Measurements from ENCODE around the gene RAB11FIP4.

The RAB11FIP4 gene

GRCh38 chr17:31527606-31528005, 136.1 kb downstream of the RAB11FIP4 start:
- no peak for DNase-seq

GRCh38 chr17:31528291-31528874, 136.9 kb downstream of the RAB11FIP4 start:
- DNase-seq = no peak

DNA sequence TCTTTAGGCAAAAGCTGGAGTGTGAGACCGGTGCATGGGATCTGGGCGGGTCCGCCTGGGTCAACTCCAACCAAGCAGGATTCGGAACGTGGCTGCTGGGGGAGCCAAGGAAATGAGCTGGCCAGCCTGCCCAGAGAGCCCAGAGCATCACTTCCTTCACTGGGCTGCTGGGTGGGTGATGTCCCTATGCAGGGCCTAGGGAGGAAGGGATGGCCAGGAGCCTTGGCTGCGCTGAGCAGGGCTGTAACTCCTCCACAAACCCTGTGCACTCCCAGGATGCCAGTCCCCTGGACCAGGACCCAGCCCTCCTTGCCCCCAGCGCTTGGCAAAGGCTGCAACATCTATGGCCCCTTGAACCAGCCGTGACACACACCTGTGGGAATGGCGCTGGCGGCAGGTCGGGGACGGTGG, 138.4 kb downstream of the RAB11FIP4 start:
- DNase-seq = no peak

DNA sequence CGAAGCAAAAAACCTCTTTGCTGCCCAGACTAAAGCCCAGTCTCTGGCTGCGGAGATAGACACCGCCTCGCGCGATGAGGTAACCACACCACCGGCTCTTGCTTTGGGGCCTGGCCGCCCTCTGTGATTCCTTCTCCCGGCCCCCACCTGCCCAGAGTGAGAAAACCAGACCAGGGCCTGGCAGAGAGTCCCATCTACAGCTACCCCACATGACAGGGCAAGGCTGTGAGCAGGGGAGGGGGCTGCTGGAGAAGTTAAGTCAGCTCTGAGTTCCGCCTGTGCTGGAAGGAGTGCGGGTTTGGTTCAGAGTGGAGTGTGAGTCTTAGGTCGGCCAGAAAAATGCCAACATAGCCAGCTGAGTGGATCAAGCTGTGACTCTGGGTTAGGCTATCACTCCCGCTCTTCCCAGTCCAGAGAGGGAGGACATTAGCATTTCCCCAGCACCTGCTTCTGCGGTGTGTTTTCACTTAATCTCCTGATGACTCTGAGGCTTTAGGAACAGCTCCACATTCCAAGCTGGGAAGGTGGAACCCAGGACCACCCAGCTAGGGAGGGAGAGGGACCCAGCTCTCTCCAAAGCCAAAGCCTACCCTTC, 139.0 kb downstream of the RAB11FIP4 start:
- DNase-seq = no peak

- no peak for DNase-seq
These were observed 140.0 kb downstream of the RAB11FIP4 start for GRCh38 chr17:31531336-31531980.

DNA sequence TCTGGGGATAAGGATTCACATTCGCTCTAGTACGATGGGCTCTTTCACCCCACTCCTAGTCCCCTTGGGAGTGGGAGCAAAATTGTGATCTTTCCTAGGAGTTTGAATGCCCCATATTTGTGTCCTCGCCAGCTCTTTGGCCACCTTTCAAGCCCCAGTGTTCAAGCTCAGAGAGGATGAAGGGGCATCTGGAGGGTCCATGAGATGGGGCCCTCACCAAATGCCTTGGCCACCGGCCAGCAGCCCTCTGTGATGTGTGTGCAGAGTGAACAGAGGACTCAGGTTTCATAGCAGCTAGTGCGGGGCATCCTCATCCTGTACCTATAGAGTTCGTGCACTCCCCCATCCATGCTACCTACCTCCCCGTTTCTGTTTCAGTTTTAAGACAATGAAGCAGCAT, 140.6 kb downstream of the RAB11FIP4 start:
- DNase-seq = no peak

DNA sequence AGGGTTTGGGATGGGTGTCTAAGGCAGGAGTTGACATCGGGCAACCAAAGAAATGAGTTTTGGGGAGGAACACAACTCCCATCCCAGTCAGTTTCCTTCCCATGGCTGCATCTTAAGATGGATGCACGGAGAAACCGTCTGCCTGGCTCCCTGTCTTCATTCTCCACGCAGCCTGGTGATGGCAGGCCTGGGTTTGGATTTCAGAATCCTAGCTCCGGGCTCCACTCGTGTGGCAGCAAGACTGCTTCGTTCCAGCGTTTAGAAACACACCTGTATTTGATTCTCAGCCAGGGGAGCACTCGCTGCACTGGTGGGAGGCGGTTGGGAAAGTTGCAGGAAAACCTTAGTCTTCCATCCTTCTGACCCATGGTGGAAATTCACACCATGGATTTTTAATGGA, 141.1 kb downstream of the RAB11FIP4 start:
- DNase-seq = no peak

DNA sequence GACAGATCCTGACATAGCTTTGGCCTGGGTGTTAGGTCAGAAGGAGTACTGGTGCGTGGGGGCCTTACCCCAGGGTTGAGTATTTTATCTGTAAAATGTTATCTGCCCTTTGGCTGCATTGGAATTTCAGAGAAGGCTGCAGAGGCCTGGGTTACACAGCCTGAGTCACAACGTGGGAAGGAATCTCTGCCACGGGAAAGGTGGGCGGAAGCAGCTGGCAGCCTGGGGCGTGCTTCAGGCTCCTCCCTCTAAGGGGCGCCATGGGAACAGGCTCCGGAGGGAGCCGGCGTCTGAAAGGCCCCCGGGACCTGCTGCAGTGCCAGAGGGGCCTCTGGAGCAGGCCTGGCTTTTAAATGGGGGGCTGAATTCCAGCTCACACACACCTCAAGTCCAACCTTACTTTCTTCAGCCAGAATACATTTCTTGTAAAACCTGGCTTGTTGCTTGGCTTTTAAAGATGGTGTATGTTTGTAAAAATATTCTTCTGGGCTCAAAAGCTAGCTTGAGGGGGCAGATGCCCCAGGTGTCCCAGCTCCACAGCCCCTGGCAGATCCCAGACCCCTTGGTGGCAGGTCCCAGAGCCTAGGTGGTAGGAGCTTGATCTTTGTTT, 142.2 kb downstream of the RAB11FIP4 start:
- DNase-seq = no peak

DNA sequence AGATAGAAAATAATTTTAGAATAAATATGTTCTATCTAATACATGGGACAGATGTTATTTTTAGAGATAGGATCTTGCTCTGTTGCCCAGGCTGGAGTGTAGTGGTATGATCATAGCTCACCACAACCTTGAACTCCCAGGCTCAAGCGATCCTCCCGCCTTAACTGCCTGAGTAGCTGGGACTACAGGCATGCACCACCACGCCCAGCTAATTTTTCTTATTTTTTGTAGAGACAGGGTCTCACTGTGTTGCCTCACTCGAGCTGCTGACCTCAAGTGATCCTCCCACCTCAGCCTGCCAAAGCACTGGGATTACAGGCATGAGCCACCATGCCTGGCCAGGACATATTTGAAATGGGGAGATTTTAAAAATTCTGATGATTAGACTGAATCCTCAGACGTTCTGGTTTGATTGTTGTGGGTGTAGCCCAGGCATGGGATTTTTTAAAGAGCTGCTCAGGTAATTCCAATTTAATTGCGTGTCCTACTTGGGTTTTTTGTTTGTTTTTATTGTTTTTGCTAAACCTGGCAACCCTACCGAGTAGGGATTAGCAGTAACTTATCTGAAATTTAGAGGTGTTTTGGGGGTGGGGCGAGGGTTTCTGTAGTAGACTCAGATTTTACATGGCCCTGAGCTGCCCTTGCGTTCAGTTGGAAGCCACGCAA, 142.9 kb downstream of the RAB11FIP4 start:
- DNase-seq = no peak

DNA sequence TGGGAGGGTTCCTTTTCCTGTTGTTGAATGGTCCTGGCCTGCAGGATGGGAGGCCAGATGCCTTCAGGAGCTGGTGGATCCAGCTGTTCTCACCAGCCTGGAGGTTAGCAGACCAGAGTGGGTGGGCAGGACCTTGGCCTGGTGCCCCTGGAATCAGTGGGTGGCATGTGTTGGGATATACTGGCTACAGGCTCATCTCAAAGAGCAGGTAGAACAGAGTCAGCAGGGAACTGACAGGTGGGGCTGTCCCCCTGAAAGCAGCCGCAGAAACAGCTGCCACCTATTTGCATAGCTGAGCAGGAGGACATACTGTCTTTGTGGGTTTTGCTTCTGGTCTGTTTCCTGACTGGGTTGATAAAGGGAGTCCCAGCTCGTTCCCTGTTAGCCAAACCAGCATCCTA, 144.1 kb downstream of the RAB11FIP4 start:
- peak; percentile 22 for DNase-seq

- DNase-seq = no peak
These were observed 145.0 kb downstream of the RAB11FIP4 start for GRCh38 chr17:31536451-31536850.

DNA sequence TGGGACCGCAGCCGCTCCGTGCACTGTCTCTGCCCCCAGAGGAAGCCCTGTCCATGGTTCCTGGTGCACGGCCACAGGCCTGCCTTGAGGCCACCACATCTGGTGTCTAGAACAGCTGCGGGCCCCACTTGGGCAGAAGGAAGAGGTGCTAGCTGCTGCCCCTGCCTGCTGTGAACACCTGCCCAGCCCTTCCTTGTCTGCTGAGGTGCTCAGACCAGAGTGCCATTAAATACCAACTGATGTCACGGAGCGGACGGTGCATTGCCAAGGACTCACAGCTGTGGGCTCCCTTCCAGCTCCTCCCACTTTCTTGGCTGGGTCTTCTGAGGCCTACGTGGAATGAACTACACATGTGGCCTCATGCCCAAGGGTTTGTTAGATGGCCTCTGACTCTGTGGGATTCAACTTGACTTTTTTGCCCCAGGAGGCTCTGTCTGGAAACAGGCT, 146.1 kb downstream of the RAB11FIP4 start:
- DNase-seq = no peak

DNA sequence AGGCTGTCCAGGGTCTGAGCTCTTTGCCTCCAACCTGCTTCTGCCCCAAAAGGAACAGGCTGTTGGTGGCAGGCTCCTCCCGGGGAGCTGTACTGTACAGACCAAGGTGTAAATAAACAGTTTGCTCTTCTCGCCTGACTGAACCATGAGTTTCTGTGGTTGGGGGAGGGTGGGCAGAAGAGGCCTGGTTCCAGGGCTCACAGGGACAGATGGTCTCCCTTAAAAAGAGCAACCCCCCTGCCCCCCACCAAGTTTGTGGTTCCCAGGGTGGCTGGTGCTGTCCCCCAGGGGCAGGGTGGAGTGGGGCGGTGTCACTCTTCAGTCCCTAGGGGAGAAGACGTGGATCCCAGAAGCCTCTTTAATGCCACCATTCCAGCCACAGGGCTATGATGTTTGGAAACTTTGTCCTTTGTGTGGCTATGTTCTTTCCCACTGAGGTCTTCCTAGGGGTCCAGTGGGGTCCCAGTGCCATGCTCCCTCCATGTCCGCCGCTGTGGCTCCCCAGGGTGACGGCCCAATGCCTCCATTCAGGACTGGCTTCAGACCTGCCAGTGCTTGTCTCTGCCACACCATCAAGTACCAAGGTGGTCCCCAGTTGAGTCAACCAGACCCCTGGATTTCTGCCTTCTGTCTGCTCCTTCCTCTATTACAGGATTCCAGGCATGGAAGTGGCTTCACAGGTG, 146.7 kb downstream of the RAB11FIP4 start:
- no peak for DNase-seq

DNA sequence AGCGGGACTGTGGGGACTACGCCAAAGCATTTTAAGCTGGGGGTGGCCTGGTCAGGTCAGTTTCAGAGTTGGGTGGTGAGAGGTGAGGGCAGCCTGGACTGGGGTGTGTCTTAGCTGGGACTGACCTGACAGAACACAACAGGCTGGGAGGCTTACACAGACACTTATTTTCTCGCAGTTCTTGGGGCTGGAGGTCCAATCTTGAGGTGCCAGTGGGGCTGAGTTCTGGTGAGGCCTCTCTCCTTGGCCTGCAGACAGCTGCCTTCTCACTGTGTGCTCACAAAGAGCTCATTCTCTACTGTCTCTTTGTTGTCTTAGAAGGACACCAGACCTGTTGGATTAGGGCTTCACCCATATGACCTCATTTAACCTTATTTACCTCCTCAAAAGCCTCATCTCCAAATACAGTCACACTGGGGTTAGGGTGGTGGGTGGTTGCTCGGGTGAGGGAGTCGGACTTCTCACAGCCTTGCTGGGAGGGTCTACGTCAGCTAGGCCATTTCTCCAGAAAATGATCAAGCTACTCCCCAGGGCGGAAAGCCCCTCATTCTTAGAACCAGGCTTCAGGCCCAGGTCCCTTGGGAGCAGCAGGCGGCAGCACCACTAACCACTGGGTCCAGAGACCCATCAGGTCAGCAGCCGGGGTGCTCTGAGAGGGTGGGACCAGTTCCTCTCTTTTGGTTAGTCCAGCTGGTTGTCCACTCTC, 149.3 kb downstream of the RAB11FIP4 start:
- no peak for DNase-seq

DNA sequence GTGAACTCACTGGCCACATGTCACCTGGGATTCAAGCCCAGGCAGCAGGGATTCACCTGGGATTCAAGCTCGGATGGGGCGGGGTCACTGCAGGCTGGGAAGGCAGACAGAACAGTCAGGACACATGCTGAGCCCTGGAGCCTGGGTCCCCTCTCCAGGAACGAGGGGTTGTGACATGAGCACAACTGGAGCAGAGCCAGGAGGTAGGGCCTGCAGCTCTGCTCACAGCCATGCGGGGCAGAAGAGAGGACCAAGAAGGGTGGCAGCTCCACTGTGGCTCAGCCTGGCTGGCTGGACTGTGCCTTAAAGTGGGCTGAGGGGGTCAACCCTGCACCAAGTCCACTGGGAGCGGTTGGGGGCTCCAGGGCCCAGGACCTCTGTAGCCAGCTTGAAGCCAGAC, 150.1 kb downstream of the RAB11FIP4 start:
- no peak for DNase-seq

DNA sequence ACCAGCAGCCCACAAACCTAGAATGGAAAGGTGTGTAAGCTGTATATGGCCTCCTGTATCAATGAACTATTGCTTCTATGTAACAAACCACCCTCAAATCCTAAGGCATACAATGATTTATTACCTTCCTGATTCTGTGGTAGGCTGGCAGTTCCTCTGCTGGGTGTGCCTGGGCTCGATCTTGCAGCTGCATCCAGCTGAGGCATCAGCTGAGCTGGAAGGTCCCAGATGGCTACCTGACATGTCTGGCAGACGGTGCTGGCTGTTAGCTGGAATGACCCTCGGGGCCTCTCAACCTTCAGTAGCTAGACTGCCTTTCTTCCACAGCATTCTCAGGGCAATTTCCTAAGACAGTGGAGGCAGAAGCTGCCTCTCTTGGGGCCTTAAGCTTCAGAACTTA, 152.7 kb downstream of the RAB11FIP4 start:
- peak; percentile 14 for DNase-seq

DNA sequence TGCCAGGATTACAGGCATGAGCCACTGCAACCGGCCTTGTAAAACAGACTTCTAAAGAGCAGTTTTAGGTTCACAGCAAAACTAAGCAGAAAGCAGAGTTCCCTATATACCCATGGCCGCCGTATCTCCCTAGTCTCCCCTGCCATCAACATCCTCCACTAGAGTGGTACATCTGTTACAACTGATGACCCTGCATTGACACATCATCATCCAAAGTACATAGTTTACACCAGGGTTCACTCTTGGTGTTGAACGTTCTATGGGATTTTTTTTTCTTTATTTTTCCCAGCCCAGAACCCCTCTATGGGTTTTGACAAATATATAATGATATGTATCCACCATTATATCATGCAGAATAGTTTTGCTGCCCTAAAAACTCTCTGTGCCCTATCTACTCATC, 155.2 kb downstream of the RAB11FIP4 start:
- no peak for DNase-seq

GRCh38 chr17:31548709-31549108, 157.2 kb downstream of the RAB11FIP4 start:
- no peak for DNase-seq

GRCh38 chr17:31549121-31549524, 157.6 kb downstream of the RAB11FIP4 start:
- DNase-seq = no peak

- peak; percentile 62 for DNase-seq
These were observed 158.3 kb downstream of the RAB11FIP4 start for GRCh38 chr17:31549525-31550388.

DNA sequence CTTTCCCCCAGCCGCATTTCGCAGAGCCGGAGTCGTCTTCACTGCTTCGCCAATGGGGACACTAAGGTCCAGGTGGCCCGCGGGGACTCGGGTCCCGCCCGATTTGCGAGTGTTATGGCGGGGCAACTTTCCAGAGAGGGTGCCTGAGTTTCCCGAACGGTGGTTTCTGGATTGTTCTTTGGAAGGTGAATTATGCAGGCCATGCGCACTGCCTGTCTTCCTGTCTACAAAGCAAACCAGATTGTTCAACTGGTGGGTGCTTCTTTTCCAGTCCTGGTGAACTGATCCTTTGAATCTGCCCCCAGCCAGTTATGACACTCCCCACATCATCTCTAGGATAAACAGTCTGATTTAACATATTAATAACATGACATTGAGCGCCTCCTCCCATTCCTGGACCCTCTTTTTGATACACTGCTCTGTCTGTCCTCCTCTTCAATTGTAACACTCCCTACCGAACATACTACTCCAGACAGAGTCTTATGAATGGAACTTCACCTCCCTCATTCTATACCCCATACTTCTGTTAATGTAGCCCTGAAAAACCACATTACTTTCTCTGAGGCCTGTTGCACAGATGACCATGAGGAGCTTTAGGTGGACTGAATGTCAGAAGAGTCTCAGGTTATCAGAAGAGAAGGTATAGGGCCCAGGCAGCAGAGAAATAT, 159.0 kb downstream of the RAB11FIP4 start:
- DNase-seq = no peak

All from GF-D8 (cell line).